Stimulated activated CD4-positive, alpha-beta T cell treated with anti-CD3 and anti-CD28 coated beads, Interleukin-15, amount 100 ng/mL, for 24 hours (primary cell): ENCODE data around the gene CHPF.

Experiments used
- DNase-seq: peaks from one replicate; pipeline ENCODE4 v3.0.0-alpha.2; 2020

Gene CHPF

DNA sequence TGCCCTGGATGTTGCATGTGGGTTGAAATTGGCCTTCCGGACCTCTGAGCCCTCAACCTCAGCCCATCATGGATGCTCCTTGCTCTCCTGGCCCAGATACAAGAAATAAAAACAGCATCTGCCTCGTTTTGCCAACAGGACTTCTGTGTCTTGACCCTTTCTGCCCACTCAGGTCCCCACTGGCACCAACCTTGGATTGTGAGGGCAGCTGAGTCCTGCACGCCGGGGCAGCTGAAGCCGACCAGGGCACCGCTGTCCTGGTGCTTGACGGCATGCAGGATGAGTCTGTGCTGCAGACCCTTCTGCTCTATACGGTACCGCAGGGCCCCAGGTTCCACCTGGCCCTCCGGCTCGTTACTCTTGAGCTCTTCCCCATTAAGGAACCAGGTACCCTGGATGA, 23.0 kb upstream of the CHPF start:
- DNase-seq: no peak

GRCh38 chr2:219565130-219566080, 21.8 kb upstream of the CHPF start:
- no peak for DNase-seq

DNA sequence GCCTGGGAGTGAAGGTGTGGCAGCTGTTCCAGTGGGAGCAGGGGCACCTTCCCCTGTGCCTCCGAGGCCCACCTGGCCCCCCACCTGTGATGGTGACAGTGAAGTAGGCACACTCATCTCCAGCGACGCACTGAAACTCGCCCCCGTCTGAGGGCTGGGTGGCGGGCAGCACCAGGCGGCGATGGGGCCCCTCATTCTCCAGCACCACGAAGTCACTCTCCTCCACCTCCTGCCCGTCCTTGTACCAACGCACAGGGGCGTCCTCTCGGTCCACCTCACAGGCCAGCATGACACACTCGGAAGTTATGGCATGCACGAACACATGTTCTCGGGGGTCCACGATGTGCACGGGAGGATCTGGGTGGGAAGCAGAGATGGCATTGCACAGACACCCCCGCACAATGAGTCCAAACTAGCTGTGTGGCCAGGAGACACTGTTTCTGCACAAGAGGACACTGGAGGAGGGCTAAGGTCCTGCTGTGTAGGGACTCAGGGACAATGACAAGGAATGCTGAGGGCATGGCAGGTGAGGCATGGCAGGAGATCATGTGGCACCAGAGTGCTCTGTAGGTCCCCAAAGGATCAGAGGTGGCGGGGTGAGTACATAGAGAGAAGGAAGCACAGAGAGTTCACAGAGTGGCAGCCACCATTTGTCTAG, 19.8 kb upstream of the CHPF start:
- no peak for DNase-seq

DNA sequence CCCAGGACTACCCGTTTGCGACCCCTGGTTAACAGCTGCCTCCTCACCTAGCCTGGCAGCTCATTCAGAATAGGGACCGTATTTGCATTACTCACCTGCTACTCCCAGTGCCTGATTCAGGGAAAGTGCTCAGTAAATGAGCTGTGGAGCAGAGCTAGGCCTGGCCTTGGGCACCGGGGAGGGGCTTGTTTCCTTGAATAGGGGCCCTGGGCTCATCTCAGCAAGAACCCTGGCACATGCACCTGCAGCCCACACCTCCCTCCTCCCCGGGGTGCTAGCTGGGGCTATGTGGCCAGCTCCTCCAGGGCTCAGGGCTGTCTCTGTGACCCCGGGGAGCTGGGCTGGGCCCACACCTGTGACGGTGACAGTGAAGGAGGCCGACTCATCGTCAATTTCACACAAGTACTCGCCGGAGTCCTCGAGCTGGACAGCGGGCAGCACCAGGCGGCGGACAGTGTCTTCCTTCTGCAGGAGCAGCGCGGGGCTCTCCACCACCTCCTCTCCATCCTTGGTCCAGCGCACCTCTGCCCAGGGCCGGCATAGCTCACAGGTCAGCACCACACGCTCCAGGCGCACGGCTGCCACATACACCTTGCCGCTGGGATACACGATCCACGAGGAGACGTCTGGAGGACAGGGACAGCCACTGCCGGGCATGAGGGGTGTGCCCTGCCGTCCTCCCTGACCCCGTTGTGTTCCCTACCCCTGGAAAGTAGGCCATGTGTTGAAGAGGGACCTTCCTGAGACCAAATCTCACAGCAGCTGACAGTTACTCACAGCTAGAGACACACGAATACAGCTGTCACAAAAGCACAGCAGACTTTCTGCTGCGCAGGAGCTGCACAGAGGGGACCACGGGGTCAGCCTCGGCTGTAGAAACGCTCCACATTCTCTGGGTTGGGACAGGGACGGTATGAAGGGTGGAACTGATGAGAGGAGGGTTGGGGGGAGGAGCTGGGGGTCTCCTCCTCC, 18.7 kb upstream of the CHPF start:
- no peak for DNase-seq

DNA sequence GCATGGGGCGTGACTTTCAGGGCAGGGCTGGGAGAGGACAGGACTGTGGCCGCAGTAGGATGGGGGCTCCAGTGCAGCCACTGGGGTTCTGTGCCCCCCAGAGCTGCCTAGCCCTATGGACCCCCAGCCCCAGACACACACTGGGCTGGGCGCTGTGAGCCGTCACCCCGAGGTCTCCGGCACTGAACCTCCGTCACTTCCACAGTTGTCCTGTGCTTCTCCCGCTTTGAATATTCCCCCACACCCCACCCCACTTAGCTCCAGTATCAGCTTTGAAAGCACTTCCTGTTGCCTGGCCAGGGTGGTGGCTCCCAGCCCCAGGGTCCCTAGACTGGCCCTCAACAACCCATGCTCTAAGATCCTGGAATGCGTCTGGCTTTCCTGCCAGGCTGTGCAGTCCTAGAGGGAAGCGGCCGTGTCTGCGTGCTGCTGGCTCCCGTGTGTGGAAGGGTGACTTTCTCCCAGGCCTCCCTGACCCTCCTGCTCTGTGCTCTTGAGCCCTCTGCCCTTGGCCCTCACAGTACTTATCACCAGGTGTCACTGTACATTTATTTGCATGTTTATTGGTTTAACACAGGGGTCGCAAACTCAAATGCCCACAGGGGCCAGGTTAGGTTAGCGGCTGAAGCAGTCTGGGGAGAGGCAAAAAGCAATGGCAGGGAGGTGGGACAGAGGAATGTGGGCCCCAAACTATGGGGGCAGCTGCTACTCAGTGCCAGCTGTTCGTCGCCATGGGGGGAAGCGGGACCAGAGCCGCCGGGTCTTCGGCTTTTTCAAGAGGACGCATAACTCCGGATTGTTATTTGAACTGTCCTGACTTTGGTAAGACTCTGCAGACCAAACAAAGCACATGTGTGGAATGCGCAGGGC, 17.8 kb upstream of the CHPF start:
- DNase-seq: no peak

DNA sequence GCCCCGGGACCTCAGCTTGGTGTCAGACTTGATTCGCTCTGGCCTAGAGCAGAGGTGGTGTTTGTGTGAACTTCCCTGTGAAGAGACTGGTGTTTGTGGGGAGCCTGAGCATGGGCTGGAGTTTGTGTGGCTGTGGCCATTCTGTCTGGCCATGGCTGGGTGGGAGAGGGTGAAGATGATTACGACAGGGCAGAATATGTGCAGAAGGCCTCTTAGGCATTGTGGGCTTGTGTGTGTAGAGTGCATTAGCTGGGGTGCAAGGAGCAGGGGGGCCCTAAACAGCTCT, 17.2 kb upstream of the CHPF start:
- no peak for DNase-seq

GRCh38 chr2:219560037-219560892, 16.7 kb upstream of the CHPF start:
- no peak for DNase-seq

DNA sequence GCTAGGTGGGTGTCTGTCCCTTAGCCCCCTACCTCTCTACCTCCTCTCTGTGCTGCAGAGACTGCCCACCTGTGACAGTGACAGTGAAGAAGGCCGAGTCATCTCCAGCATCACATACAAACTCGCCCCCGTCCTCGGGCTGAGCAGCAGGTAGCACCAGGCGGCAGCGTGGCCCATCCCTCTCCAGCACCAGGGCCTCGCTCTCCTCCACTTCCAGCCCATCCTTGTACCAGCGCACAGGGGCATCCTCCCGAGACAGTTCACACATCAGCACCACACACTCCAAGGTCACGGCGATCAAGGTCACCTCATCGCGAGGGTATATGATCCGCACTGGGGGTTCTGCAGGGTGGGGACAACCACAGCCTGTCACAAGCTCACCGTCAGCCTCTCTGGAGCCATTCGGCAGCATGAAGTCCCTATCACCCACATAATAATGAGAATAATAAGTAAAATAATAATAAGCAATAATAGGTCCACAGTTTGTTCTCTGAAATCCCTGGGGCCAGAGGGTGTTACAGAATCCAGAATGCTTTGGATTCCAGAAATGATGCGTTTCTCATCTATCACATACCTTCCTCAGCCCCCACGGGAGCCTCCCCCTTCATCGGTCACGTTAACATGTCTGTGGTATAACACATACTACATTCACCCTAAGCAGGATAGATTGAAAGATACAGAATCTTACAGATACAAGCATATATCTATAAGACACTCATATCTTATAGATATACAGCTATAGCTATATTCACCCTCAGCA, 15.7 kb upstream of the CHPF start:
- no peak for DNase-seq

GRCh38 chr2:219557791-219558785, 14.5 kb upstream of the CHPF start:
- DNase-seq: no peak

GRCh38 chr2:219557320-219557719, 13.7 kb upstream of the CHPF start:
- DNase-seq: no peak

DNA sequence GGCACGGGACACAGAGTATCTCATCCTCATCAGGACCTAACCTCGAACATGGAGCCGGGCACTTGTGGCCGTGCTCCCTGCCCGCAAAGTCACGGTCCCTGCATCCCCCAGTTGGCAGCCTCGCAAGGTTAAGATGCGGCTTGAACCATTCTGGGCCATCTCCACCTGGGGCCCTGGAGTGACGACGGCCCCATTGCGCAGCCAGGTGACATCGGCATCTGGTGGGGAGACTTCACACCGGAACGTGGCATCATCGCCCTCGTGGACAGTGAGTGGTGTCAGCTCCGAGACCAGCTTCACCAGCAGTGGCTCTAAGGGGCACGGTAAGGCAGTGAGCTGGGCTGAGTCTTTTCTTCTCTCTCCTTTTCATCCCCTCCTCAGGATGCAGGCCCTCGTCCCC, 12.8 kb upstream of the CHPF start:
- no peak for DNase-seq

- DNase-seq: no peak
Measured at GRCh38 chr2:219555956-219556355, 12.3 kb upstream of the CHPF start.

GRCh38 chr2:219554350-219554749, 10.7 kb upstream of the CHPF start:
- no peak for DNase-seq

DNA sequence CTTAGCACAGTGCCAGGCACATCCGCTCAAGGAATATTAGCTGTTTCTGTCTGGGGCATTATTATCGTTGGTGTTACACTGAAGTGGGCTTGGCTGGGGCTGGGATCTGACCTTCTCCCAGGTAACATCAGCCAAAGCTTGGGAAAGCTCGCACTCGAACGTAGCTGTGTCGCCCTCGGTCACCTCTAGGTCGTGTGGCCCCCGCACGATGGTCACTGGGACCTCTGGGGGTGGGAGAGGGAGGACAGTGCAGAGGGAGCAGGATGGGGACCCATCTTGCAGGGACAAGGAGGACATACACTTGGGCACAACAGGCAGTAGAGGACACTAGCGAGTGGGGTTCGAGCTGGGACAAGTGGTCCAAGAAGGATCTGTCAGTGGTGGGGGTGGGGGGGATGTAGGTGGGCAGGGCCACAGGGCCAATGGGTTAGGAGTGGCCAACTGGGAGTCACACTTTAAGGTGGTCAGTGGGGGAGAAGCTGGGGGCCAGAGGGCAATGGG, 9.9 kb upstream of the CHPF start:
- DNase-seq: no peak

DNA sequence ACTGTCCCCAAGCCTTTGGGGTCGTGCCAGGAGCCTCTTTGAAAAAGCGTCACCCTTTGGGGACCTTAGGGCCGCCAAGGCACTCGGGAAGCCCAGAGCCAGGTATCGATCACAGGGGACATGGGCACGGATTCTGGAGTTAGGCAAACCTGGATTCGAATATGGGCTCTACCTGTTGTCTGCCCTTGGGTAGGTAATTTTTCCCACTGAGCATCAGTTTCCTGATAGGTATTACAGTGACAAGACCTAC, 9.5 kb upstream of the CHPF start:
- DNase-seq: no peak

- peak; percentile 88 for DNase-seq
Measured at GRCh38 chr2:219552382-219553167, 9.0 kb upstream of the CHPF start.

GRCh38 chr2:219551441-219552381, 8.1 kb upstream of the CHPF start:
- DNase-seq: no peak
